GM12878 (cell line): ENCODE results near the gene BRINP3. TPM values are rescaled to one million over a fixed set of nuclear protein-coding genes. Genes with fewer than 3 reads are reported as not detected.

ENCODE experiments used
- ATAC-seq: fragments of 200-7000 bp; cut with Tn5 transposase; 3 replicates; pipeline ENCODE4 v1.9.1; 2020; ENCODE audit warnings: mild to moderate bottlenecking, moderate library complexity
- BruUV-seq: library from RNA; stranded (reverse); fragments of 400-500 nt; replicated peaks from 2 replicates; lab custom pipeline; 2021; lab: Mats Ljungman, UMichigan
- CTCF ChIA-PET: fragments of 300-600 bp; sonication (Branson Sonifier 250); formaldehyde crosslinking; extraction: SDS; loops from one replicate; lab custom pipeline; 2021; ENCODE audit warnings: inconsistent platforms; lab: Yijun Ruan, JAX
- POLR2A ChIA-PET: fragments of 350-600 bp; formaldehyde crosslinking; extraction: SDS; loops from one replicate; lab custom pipeline; 2021; ENCODE audit warnings: inconsistent platforms; lab: Charles Lee
- RAD21 ChIA-PET: fragments of 300-600 bp; sonication (Branson Sonifier 250); formaldehyde crosslinking; loops from one replicate; lab custom pipeline; 2023; ENCODE audit warnings: antibody characterized with exemption; ENCODE audit not compliant: unreplicated experiment; lab: Charles Lee
- SMC1A ChIA-PET: fragments of 300-600 bp; sonication (Branson Sonifier 250); formaldehyde crosslinking; loops from one replicate; lab custom pipeline; 2023; ENCODE audit not compliant: unreplicated experiment, uncharacterized antibody; lab: Charles Lee
- DNase-seq: peaks from one replicate; pipeline ENCODE4 v3.0.0-alpha.2; 2011; ENCODE audit warnings: low read depth, low spot score
- FAIRE-seq: peaks from 3 replicates; lab custom pipeline; 2011; peaks lifted over from hg19 to GRCh38; lab: Jason Lieb, UNC
- H2AFZ ChIP-seq: 2 replicates; pipeline ENCODE4 v1.6.0; 2011; ENCODE audit warnings: low read depth, low read length, control low read depth; ENCODE audit not compliant: control insufficient read depth
- H3K27ac ChIP-seq: 2 replicates; pipeline ENCODE4 v1.5.1; 2011; ENCODE audit warnings: control low read depth; ENCODE audit not compliant: control insufficient read depth, insufficient read depth
- H3K27me3 ChIP-seq, 2 experiments: replicated peaks in 1 of 2; 2 replicates each; pipeline versions ENCODE4 v1.6.0 to v1.6.1; 2011; ENCODE audit warnings: low read length in 1 of 2; ENCODE audit not compliant: control insufficient read depth in 2 of 2, insufficient read depth in 2 of 2
- H3K36me3 ChIP-seq, 2 experiments: 2 replicates each; pipeline ENCODE4 v1.5.1; 2011; ENCODE audit warnings: low read length in 1 of 2; ENCODE audit not compliant: control insufficient read depth in 2 of 2, insufficient read depth in 2 of 2
- H3K4me1 ChIP-seq: 2 replicates; pipeline ENCODE4 v1.6.1; 2011; ENCODE audit warnings: mild to moderate bottlenecking, low read length, moderate library complexity, mixed read lengths; ENCODE audit not compliant: control insufficient read depth, insufficient read depth
- H3K4me2 ChIP-seq: 2 replicates; pipeline ENCODE4 v1.6.0; 2011; ENCODE audit warnings: control low read depth; ENCODE audit not compliant: control insufficient read depth, insufficient read depth
- H3K4me3 ChIP-seq: fragments of 200-600 bp; sonication (generic); 2 replicates; pipeline ENCODE4 v1.5.1; 2016
- H3K79me2 ChIP-seq: 2 replicates; pipeline ENCODE4 v1.6.0; 2011; ENCODE audit warnings: low read length; ENCODE audit not compliant: control insufficient read depth, insufficient read depth
- H3K9ac ChIP-seq: 2 replicates; pipeline ENCODE4 v1.8.0; 2011; ENCODE audit warnings: low read length, control low read depth, mixed read lengths; ENCODE audit not compliant: control insufficient read depth, insufficient read depth
- H3K9me3 ChIP-seq: replicated peaks from 3 replicates; pipeline ENCODE4 v1.5.1; 2011; ENCODE audit warnings: mild to moderate bottlenecking, low read length; ENCODE audit not compliant: control insufficient read depth, insufficient read depth
- H4K20me1 ChIP-seq: 2 replicates; pipeline ENCODE4 v1.6.0; 2011; ENCODE audit not compliant: control insufficient read depth, insufficient read depth
- CHD2 ChIP-seq: IDR thresholded peaks from 2 replicates; pipeline ENCODE4 v1.6.1; 2011; ENCODE audit warnings: low read depth, low read length, improper control_type of control experiment, borderline replicate concordance
- CREM ChIP-seq: IDR thresholded peaks from 2 replicates; pipeline ENCODE4 v1.6.1; 2014; ENCODE audit warnings: antibody characterized with exemption, low read depth
- EGR1 ChIP-seq, 2 experiments: IDR thresholded peaks; 1 replicate in 1 of 2; 2 replicates in 1 of 2; pipeline ENCODE4 v1.6.1; 2011 to 2012; ENCODE audit warnings: low read depth in 2 of 2, low read length in 2 of 2, borderline replicate concordance in 1 of 2, mild to moderate bottlenecking in 1 of 2, moderate library complexity in 1 of 2
- HDAC2 ChIP-seq: fragments of 200-600 bp; sonication (generic); IDR thresholded peaks from 2 replicates; pipeline ENCODE4 v1.6.1; 2017
- ZNF384 ChIP-seq: IDR thresholded peaks from 2 replicates; pipeline ENCODE4 v1.6.1; 2012; ENCODE audit warnings: low read depth, mild to moderate bottlenecking, low read length, improper control_type of control experiment, borderline replicate concordance
- WGBS: methylation state at CpG from one replicate; pipeline ENCODE4 v1.1.6; 2016; ENCODE audit warnings: low lambda C conversion rate; ENCODE audit not compliant: insufficient replicate concordance, insufficient coverage; ENCODE audit errors: missing lambda C conversion rate; 5-methylcytosine and 5-hydroxymethylcytosine counted together
- in situ Hi-C: fragments of 300-500 bp; cut with MboI; formaldehyde crosslinking; loops from 9 replicates; pipeline ENCODE4 v1.14.3; 2018; ENCODE audit warnings: mixed read lengths
- intact Hi-C: fragments of 100-400 bp; cut with micrococcal nuclease; formaldehyde crosslinking; loops from one replicate; pipeline ENCODE4 v1.14.2; 2022; ENCODE audit not compliant: unreplicated experiment
- polyA plus RNA-seq, 11 experiments: library from polyadenylated mRNA; depleted of rRNA in 4 of 11; unstranded in 6 of 11; stranded (reverse) in 5 of 11; fragments of >200 nt; fragmentation: Nextera tagmentation in 4 of 11; fragmentation: Illumina TruSeq in 1 of 11; extraction: Ambion mirVana in 4 of 11; extraction: Trizol in 1 of 11; gene quantifications; 1 replicate in 1 of 11; 2 replicates in 10 of 11; pipeline versions ENCODE4 v1.2.1 to v1.2.3, GENCODE V29; 2011 to 2016; ENCODE audit warnings: inconsistent platforms in 2 of 11, missing spikeins in 2 of 11, low read depth in 1 of 11
- total RNA-seq, 4 experiments: library from RNA; depleted of rRNA in 3 of 4; stranded (reverse); fragments of >200 nt in 3 of 4; fragmentation: Illumina TruSeq in 1 of 4; extraction: Trizol in 1 of 4; gene quantifications; 2 replicates each; pipeline versions ENCODE4 v1.2.1 to v1.2.3, GENCODE V29; 2013 to 2021
- TF ChIP-seq, protein P1 (sequence below): fragments of 450-650 bp; formaldehyde crosslinking; IDR thresholded peaks from 2 replicates; pipeline ENCODE4 v1.4.0; 2022; ENCODE audit warnings: mild to moderate bottlenecking, moderate library complexity
- TF ChIP-seq, protein P2 (sequence below): IDR thresholded peaks from 2 replicates; pipeline ENCODE4 v1.6.1; 2012; ENCODE audit warnings: mild to moderate bottlenecking, low read depth, low read length

The BRINP3 gene
- total and polyA plus RNA-seq, 10 of the 15 experiments (the other 5 are each of a cell fraction or from before 2014, with no cell fraction given) = under 0.01 TPM; not detected in 9

DNA sequence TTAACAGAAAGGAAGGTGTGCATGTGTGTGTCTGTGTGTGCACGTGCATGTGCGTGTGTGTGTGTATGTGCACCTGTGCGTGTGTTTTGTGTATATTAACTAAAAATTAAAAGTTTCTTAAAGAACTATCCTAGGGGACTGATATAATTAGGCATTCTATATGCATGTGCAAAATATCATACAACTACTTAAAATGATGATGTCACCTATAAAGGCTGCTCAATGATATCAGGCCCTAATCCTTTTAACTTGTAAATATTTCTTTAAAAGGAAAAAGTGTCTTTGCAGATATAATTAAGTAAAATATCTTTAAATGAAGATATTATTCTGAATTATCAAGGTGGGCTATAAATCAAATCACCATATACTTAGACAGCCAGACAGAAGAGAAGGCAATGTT is 64.5 kb downstream of the BRINP3 start:
- no peaks in the 10 kb centered on the region for H3K36me3 ChIP-seq
- whole genome bisulfite sequencing = 49% methylated on average over 3 of the region's 3 CpGs
- ChIA-PET CTCF (no interaction called here), POLR2A (no interaction called here), SMC1A (no interaction called here), RAD21 (no interaction called here)
- no peaks in the 10 kb centered on the region for H3K79me2 ChIP-seq
- TF ChIP-seq, protein P1, sequence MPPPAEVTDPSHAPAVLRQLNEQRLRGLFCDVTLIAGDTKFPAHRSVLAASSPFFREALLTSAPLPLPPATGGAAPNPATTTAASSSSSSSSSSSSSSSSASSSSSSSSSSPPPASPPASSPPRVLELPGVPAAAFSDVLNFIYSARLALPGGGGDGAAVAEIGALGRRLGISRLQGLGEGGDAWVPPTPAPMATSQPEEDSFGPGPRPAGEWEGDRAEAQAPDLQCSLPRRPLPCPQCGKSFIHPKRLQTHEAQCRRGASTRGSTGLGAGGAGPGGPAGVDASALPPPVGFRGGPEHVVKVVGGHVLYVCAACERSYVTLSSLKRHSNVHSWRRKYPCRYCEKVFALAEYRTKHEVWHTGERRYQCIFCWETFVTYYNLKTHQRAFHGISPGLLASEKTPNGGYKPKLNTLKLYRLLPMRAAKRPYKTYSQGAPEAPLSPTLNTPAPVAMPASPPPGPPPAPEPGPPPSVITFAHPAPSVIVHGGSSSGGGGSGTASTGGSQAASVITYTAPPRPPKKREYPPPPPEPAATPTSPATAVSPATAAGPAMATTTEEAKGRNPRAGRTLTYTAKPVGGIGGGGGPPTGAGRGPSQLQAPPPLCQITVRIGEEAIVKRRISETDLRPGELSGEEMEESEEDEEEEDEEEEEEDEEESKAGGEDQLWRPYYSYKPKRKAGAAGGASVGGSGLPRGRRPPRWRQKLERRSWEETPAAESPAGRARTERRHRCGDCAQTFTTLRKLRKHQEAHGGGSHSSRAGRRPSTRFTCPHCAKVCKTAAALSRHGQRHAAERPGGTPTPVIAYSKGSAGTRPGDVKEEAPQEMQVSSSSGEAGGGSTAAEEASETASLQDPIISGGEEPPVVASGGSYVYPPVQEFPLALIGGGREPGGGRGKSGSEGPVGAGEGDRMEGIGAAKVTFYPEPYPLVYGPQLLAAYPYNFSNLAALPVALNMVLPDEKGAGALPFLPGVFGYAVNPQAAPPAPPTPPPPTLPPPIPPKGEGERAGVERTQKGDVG (CRISPR knock-in tag) = no peak
- TF ChIP-seq EGR1 (IDR thresholded peaks at IDR 0.05; ENCODE audit: borderline replicate concordance in 1 of 2, low read depth in 2 of 2, low read length in 2 of 2) (no peak), CHD2 (no peak), HDAC2 (no peak), CREM (no peak), ZNF384 (no peak)
- TF ChIP-seq, protein P2, sequence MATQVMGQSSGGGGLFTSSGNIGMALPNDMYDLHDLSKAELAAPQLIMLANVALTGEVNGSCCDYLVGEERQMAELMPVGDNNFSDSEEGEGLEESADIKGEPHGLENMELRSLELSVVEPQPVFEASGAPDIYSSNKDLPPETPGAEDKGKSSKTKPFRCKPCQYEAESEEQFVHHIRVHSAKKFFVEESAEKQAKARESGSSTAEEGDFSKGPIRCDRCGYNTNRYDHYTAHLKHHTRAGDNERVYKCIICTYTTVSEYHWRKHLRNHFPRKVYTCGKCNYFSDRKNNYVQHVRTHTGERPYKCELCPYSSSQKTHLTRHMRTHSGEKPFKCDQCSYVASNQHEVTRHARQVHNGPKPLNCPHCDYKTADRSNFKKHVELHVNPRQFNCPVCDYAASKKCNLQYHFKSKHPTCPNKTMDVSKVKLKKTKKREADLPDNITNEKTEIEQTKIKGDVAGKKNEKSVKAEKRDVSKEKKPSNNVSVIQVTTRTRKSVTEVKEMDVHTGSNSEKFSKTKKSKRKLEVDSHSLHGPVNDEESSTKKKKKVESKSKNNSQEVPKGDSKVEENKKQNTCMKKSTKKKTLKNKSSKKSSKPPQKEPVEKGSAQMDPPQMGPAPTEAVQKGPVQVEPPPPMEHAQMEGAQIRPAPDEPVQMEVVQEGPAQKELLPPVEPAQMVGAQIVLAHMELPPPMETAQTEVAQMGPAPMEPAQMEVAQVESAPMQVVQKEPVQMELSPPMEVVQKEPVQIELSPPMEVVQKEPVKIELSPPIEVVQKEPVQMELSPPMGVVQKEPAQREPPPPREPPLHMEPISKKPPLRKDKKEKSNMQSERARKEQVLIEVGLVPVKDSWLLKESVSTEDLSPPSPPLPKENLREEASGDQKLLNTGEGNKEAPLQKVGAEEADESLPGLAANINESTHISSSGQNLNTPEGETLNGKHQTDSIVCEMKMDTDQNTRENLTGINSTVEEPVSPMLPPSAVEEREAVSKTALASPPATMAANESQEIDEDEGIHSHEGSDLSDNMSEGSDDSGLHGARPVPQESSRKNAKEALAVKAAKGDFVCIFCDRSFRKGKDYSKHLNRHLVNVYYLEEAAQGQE = no peak
- H3K27ac ChIP-seq = no peak overlapping the region
- H3K4me2 ChIP-seq = no peak overlapping the region
- H3K9ac ChIP-seq = no peak overlapping the region
- in situ Hi-C loops (no loop called here), intact Hi-C loops (no loop called here)
- no peaks in the 10 kb centered on the region for H4K20me1 ChIP-seq
- FAIRE-seq = no peak
- no peaks in the 10 kb centered on the region for H3K4me1 ChIP-seq
- ATAC-seq = no peak
- H3K4me3 ChIP-seq = no peak overlapping the region
- DNase-seq = no peak
- BruUV-seq = no TSS peak
- no peaks in the 10 kb centered on the region for H3K9me3 ChIP-seq
- no peak overlapping the region for H2AFZ ChIP-seq
- no peaks in the 10 kb centered on the region for H3K27me3 ChIP-seq
